SKM-1 treated with dmso at 0.1 percent for 144 hours (cell line): ENCODE results near the gene FARP1.

Source experiments
- DNase-seq: peaks from one replicate; lab custom pipeline; 2025; ENCODE audit not compliant: unreplicated experiment; lab: John Stamatoyannopoulos, UW

The FARP1 gene

GRCh38 chr13:98305670-98306069 is 162.8 kb downstream of the FARP1 start:
- DNase-seq = no peak

GRCh38 chr13:98307463-98308085 is 164.7 kb downstream of the FARP1 start:
- no peak for DNase-seq

- DNase-seq = no peak
Measured at GRCh38 chr13:98308086-98308911, 165.4 kb downstream of the FARP1 start.

DNA sequence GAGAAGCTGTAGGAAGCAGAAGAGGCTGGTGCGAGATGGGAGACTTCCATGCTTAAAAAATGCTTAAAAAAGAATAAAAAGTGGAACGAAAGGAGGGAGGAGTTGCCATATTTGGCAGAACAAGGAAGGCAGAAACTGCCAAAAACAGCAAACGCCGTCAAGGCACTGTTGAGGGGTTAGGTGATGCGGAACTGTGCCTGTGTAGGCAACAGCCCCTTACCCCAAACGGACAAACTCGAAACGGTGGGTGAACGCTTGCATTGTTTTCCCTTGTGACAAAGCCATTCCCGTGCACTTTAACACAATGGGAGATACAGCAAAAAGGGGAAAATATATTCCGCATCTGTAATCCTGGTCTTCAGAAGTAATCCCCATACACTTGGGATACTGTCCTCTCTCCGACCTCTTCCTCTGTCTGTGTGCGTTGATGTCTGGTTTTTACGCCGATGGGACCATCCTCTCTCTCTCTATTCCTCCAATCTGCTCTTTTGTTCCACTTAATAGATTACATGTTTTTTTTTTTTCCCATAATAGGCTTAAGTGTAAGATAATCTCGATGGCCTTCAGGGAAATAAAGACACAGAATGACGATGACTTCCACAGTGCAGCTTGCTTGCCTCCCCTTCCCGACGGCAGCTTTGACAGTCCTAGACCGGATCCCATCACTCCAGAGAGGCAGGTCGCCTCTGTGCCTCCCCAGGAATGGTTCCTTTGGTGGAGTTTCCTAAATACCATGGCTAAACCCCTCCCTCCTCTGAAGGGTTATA is 166.9 kb downstream of the FARP1 start:
- no peak for DNase-seq

- no peak for DNase-seq
Measured at GRCh38 chr13:98310485-98311199, 167.7 kb downstream of the FARP1 start.

GRCh38 chr13:98311200-98311548 is 168.3 kb downstream of the FARP1 start:
- DNase-seq = no peak

DNA sequence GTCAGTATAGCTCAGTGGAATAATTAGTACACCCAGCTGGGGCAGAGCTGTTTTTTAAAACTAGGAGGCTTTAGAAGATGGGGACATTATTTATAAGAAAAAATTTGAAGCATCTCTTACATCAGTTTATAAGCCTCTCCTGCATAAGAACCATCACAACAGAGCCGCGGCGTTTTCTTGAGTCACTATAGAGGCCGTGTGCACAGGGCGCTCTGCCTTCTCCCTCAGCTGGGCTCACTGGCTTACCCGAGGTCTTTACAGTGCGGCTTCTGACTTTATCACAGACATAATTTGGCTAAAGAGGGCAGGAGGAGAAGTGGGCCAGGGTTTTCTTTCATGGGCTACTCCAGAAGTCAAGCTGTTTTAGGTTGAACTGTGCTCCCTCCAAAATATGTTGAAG is 169.7 kb downstream of the FARP1 start:
- DNase-seq = no peak

GRCh38 chr13:98313023-98313921 is 170.4 kb downstream of the FARP1 start:
- no peak for DNase-seq

GRCh38 chr13:98313922-98314292 is 171.0 kb downstream of the FARP1 start:
- no peak for DNase-seq

GRCh38 chr13:98315466-98315865 is 172.6 kb downstream of the FARP1 start:
- no peak for DNase-seq

DNA sequence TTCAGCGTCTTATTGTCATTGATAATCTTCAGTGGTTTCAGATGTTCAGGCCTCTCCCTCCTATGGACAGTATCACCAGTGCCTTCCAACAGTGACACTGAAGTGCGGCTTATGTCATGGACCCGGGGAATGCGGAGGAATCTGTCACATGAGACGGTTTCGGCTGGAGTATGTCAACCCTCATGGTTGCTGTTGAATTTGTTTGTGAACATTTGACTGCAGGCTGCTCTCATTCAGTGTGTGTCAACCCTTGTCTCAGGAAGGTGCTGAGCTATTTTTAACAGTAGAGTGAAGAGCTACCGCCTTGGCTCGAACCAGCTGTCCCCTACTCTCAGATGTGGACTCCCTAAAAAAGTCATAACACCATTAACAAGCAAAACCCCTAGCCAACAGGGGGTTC is 173.0 kb downstream of the FARP1 start:
- DNase-seq = no peak

- DNase-seq = no peak
Measured at GRCh38 chr13:98317573-98318171, 174.8 kb downstream of the FARP1 start.

DNA sequence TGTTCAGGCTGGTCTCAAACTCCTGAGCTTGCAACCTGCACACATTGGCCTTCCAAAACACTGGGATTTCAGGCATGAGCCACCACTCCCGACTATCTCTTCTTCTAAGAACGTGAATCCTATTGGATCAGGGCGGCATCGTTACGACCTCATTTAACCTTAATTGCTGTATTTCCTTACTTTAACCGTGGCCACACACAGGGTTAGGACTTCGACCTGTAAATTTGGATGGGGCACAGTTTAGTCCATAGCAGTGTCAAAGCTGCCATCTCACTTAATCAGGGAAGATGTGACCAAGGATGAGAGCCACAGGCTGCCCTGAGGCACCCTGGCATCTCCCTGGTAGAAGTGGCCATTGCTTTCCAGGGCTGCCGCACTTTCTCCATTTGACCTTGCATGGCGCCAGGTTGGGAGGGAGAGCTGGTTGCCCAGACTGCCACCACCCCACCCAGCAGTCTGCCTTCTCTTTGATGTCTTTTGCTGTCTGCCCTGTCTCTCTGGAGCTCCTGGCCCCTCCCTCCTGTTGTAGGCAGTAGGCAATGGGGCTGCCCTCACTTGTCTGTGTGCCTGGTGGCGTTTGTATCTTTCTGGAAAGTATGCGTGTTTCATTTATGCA is 175.5 kb downstream of the FARP1 start:
- DNase-seq = no peak

DNA sequence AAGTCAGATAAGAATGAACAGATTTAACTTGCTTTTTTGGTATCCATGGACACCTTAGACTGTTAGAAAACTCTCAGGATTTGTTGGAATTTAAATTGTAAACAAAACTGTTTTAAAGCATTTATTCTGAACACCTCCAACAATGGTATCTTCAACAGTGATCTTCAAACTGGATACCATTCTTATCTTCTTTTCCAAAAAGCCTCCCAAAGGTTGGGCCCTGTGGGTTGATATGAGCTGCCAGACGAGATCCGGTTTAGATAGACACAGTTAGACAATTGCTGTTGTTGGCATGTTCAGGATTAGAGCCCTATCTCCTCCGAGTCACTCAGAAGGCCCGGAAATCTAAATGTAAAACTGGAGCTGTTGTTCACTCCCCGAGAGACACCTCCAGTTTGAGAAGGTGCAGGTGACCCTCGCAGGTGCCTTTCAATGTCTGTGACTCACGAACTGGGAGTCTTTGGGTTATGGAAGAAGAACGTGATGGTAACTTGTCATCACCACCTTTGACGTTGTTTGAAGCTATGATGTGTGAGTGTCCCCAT is 177.7 kb downstream of the FARP1 start:
- DNase-seq = no peak

- DNase-seq = no peak
Measured at GRCh38 chr13:98321395-98321794, 178.5 kb downstream of the FARP1 start.

DNA sequence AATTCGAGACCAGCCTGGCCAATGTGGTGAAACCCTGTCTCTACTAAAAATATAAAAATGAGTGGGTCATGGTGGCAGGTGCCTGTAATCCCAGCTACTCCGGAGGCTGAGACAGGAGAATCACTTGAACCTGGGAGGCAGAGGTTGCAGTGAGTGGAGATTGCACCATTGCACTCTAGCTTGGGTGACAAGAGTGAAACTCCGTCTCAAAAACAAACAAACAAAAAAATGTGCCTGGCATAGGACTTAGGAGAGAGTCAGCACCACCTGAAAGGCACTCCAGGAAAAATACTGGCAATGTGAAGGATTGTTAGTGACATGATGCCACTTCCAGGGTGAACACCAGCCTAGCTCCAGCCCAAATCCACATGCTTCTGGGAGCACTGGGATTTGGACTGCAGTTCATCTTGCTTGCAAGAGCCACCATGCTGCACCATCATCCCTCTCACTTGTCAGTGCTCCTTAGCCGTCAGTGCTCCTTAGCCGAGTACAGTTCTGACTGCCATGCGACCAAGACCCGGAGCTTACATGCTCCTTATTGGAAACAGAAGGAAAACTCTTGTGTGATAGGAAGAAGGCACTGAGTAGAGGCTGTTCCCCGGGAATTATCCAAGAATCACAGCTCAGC is 179.3 kb downstream of the FARP1 start:
- no peak for DNase-seq

GRCh38 chr13:98324105-98324504 is 181.2 kb downstream of the FARP1 start:
- no peak for DNase-seq

DNA sequence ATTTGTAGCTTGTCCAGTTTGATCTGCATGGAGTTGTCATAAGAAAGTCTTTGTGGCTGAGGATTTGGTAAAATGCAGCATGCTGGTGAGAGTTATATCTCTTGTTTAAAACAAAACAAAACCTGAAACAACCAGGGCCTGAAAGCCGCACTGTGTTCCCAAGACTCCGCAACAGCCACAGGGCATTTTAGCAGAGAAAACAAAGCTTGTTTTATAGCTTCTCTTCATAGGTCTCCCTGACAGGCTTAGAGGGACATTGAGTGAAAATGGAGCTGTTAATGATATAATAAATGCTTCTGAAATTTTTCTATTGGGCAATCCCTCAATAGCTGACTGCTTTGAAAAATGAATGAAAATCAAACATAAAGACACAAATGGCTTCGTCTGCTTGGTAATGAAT is 182.8 kb downstream of the FARP1 start:
- no peak for DNase-seq

DNA sequence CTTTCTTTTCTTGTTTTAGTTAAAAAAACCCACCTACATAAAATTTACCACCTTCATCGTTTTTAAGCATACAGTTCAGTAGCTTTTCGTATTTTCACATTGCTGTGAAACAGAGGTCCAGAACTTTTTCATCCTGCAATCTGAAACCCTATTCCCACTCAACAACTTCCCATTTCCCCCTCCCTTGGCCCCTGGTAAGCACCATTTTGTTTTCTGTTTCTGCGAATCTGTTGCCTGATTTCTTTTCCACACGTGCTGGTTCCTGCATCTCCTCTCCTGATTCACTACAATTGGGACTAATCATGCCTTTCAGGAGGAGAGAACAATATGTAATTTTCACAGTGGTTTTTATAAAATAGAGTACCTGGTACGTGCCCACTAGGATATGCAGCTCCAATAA is 183.4 kb downstream of the FARP1 start:
- no peak for DNase-seq
